Stimulated activated CD4-positive, alpha-beta T cell treated with anti-CD3 and anti-CD28 coated beads, Interleukin-2, amount 100 ng/mL, for 24 hours (primary cell): ENCODE measurements around the gene IL37.

Experiments
- DNase-seq, 2 donors: peaks; one replicate each; pipeline ENCODE4 v3.0.0-alpha.2; 2020

IL37 gene

GRCh38 chr2:112910865-112911264 is at the start of gene IL37:
Gene IL37 (plus strand): TSS chr2:112911165. CDS start chr2:112913013, 1,848 bp downstream.
- no peak for DNase-seq

GRCh38 chr2:112864072-112864471 is 46.9 kb upstream of the IL37 start:
- DNase-seq = no peak

- DNase-seq = no peak
These were observed 44.7 kb upstream of the IL37 start for GRCh38 chr2:112866128-112866835.

GRCh38 chr2:112867701-112868631 is 43.0 kb upstream of the IL37 start:
- DNase-seq = no peak

GRCh38 chr2:112869258-112869842 is 41.6 kb upstream of the IL37 start:
- DNase-seq = peak in 1 of 2 donors; percentile 29

- no peak for DNase-seq
These were observed 39.8 kb upstream of the IL37 start for GRCh38 chr2:112870841-112871835.

- DNase-seq = no peak
These were observed 34.6 kb upstream of the IL37 start for GRCh38 chr2:112876257-112876970.

GRCh38 chr2:112876971-112877361 is 34.0 kb upstream of the IL37 start:
- DNase-seq = no peak

GRCh38 chr2:112877423-112877822 is 33.5 kb upstream of the IL37 start:
- DNase-seq = no peak

GRCh38 chr2:112879491-112880041 is 31.4 kb upstream of the IL37 start:
- DNase-seq = no peak

- no peak for DNase-seq
These were observed 30.9 kb upstream of the IL37 start for GRCh38 chr2:112880091-112880531.

GRCh38 chr2:112880696-112881095 is 30.3 kb upstream of the IL37 start:
- DNase-seq = no peak

GRCh38 chr2:112881217-112881985 is 29.6 kb upstream of the IL37 start:
- peak; percentile 33 to 44 for DNase-seq

- no peak for DNase-seq
These were observed 27.3 kb upstream of the IL37 start for GRCh38 chr2:112883669-112884068.

- peak; percentile 79 to 81 for DNase-seq
These were observed 26.0 kb upstream of the IL37 start for GRCh38 chr2:112884869-112885505.

GRCh38 chr2:112885506-112885902 is 25.5 kb upstream of the IL37 start:
- no peak for DNase-seq

- DNase-seq = no peak
These were observed 24.7 kb upstream of the IL37 start for GRCh38 chr2:112886291-112886690.

GRCh38 chr2:112887964-112888749 is 22.8 kb upstream of the IL37 start:
- no peak for DNase-seq

- no peak for DNase-seq
These were observed 21.0 kb upstream of the IL37 start for GRCh38 chr2:112889976-112890375.
